Measurements from ENCODE around the gene SCN3B.

Gene SCN3B

GRCh38 chr11:123690485-123690884 lies 36.1 kb upstream of the SCN3B start:
- TF ChIP-seq TAF1 (IDR thresholded peaks at IDR 0.05; ENCODE audit: low read depth, low read length) (no peak), POU2F2 (IDR thresholded peaks at IDR 0.05; ENCODE audit: low read depth, low read length) (no peak), POLR2AphosphoS5 (IDR thresholded peaks at IDR 0.05; ENCODE audit: low read depth, low read length) (no peak), SPI1 (IDR thresholded peaks at IDR 0.05; ENCODE audit: low read depth, low read length) (no peak), POLR2A (IDR thresholded peaks at IDR 0.05; ENCODE audit: low read depth, low read length) (no peak), PAX5 (IDR thresholded peaks at IDR 0.05; ENCODE audit: insufficient read depth, low read length, severe bottlenecking) (no peak)
- FAIRE-seq (no peak), DNase-seq (ENCODE audit: insufficient read length, low spot score) (no peak)

GRCh38 chr11:123684601-123685000 lies 30.2 kb upstream of the SCN3B start:
- DNase-seq (ENCODE audit: insufficient read length, low spot score), result no peak
- FAIRE-seq, result no peak
- no peak for TF ChIP-seq POLR2A (IDR thresholded peaks at IDR 0.05; ENCODE audit: low read depth, low read length)
- no peak for TF ChIP-seq POU2F2 (IDR thresholded peaks at IDR 0.05; ENCODE audit: low read depth, low read length)
- no peak for TF ChIP-seq TAF1 (IDR thresholded peaks at IDR 0.05; ENCODE audit: low read depth, low read length)
- TF ChIP-seq SPI1 (IDR thresholded peaks at IDR 0.05; ENCODE audit: low read depth, low read length), result no peak
- no peak for TF ChIP-seq PAX5 (IDR thresholded peaks at IDR 0.05; ENCODE audit: insufficient read depth, low read length, severe bottlenecking)
- no peak for TF ChIP-seq POLR2AphosphoS5 (IDR thresholded peaks at IDR 0.05; ENCODE audit: low read depth, low read length)

GRCh38 chr11:123683428-123684170 lies 29.2 kb upstream of the SCN3B start:
- TF ChIP-seq TAF1 (IDR thresholded peaks at IDR 0.05; ENCODE audit: low read depth, low read length) (no peak), PAX5 (IDR thresholded peaks at IDR 0.05; ENCODE audit: insufficient read depth, low read length, severe bottlenecking) (no peak), POU2F2 (IDR thresholded peaks at IDR 0.05; ENCODE audit: low read depth, low read length) (no peak), SPI1 (IDR thresholded peaks at IDR 0.05; ENCODE audit: low read depth, low read length) (no peak)
- FAIRE-seq, result no peak
- DNase-seq (ENCODE audit: insufficient read length, low spot score), result no peak

DNA sequence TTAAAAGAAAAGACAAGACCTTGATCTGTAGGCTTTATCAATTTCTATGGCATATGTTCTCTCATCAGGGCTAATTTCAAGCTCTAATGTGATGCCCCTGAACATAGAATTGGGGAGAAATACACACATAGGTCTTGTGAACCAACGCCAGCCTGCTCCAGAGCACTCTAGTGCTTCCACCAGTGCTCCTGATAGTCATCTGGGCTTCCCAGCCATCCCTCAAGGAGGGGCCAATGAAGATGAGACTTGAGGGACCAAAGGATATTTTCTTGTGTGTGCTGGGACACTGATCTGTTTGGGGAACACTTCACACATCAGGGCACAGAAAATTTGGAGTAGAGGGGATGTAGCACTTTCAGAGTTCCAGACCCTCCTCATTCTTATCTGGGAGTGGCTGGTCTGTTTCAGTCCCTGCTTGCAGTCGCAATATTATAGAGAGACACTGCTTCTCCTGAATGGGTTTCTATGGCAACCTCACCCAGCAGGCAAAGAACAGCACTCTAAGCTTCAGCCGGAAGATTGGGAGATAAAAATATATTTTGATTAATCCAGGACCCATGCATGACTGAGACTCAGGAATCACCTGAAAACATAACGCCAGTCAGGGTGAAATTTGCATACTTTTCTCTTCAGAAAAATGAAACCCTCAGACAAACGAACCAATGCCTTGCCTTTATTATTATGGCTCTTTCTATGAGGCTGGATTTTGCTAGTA lies 28.4 kb upstream of the SCN3B start:
- no peak for TF ChIP-seq POLR2A (IDR thresholded peaks at IDR 0.05; ENCODE audit: low read depth, low read length)
- no peak for TF ChIP-seq POU2F2 (IDR thresholded peaks at IDR 0.05; ENCODE audit: low read depth, low read length)
- TF ChIP-seq PAX5 (IDR thresholded peaks at IDR 0.05; ENCODE audit: insufficient read depth, low read length, severe bottlenecking), result no peak
- TF ChIP-seq POLR2AphosphoS5 (IDR thresholded peaks at IDR 0.05; ENCODE audit: low read depth, low read length), result no peak
- no peak for TF ChIP-seq TAF1 (IDR thresholded peaks at IDR 0.05; ENCODE audit: low read depth, low read length)
- TF ChIP-seq SPI1 (IDR thresholded peaks at IDR 0.05; ENCODE audit: low read depth, low read length), result no peak
- no peak for FAIRE-seq
- no peak for DNase-seq (ENCODE audit: insufficient read length, low spot score)

DNA sequence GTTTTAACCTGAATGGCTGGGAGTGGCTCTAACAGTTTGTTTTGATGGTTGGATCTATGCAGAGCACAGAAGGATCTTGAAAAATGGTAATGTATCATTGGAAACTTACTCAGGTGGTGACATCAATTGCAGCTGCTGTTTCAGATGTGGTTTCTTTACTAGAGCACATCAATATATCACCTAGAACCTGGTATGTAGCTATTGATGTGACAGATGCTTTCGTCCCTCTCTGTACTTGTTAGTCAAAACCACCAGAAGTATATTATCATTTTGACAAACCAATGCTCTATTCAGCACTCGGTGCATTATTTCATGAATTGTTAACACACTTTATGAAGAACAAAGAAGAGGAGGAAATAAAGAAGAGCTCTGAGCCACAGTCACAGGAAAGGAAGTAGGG lies 26.6 kb upstream of the SCN3B start:
- FAIRE-seq (no peak), DNase-seq (ENCODE audit: insufficient read length, low spot score) (no peak)
- no peak for TF ChIP-seq TAF1 (IDR thresholded peaks at IDR 0.05; ENCODE audit: low read depth, low read length)
- no peak for TF ChIP-seq POLR2A (IDR thresholded peaks at IDR 0.05; ENCODE audit: low read depth, low read length)
- no peak for TF ChIP-seq POLR2AphosphoS5 (IDR thresholded peaks at IDR 0.05; ENCODE audit: low read depth, low read length)
- TF ChIP-seq PAX5 (IDR thresholded peaks at IDR 0.05; ENCODE audit: insufficient read depth, low read length, severe bottlenecking), result no peak
- no peak for TF ChIP-seq POU2F2 (IDR thresholded peaks at IDR 0.05; ENCODE audit: low read depth, low read length)
- TF ChIP-seq SPI1 (IDR thresholded peaks at IDR 0.05; ENCODE audit: low read depth, low read length), result no peak

GRCh38 chr11:123678246-123678645 lies 23.8 kb upstream of the SCN3B start:
- FAIRE-seq (no peak), DNase-seq (ENCODE audit: insufficient read length, low spot score) (no peak)
- TF ChIP-seq TAF1 (IDR thresholded peaks at IDR 0.05; ENCODE audit: low read depth, low read length), result no peak
- no peak for TF ChIP-seq PAX5 (IDR thresholded peaks at IDR 0.05; ENCODE audit: insufficient read depth, low read length, severe bottlenecking)
- no peak for TF ChIP-seq POLR2AphosphoS5 (IDR thresholded peaks at IDR 0.05; ENCODE audit: low read depth, low read length)
- no peak for TF ChIP-seq SPI1 (IDR thresholded peaks at IDR 0.05; ENCODE audit: low read depth, low read length)
- no peak for TF ChIP-seq POLR2A (IDR thresholded peaks at IDR 0.05; ENCODE audit: low read depth, low read length)
- TF ChIP-seq POU2F2 (IDR thresholded peaks at IDR 0.05; ENCODE audit: low read depth, low read length), result no peak

GRCh38 chr11:123677510-123677909 lies 23.1 kb upstream of the SCN3B start:
- FAIRE-seq, result no peak
- TF ChIP-seq SPI1 (IDR thresholded peaks at IDR 0.05; ENCODE audit: low read depth, low read length) (no peak), PAX5 (IDR thresholded peaks at IDR 0.05; ENCODE audit: insufficient read depth, low read length, severe bottlenecking) (no peak), TAF1 (IDR thresholded peaks at IDR 0.05; ENCODE audit: low read depth, low read length) (no peak), POU2F2 (IDR thresholded peaks at IDR 0.05; ENCODE audit: low read depth, low read length) (no peak), POLR2AphosphoS5 (IDR thresholded peaks at IDR 0.05; ENCODE audit: low read depth, low read length) (no peak), POLR2A (IDR thresholded peaks at IDR 0.05; ENCODE audit: low read depth, low read length) (no peak)
- DNase-seq (ENCODE audit: insufficient read length, low spot score), result no peak

DNA sequence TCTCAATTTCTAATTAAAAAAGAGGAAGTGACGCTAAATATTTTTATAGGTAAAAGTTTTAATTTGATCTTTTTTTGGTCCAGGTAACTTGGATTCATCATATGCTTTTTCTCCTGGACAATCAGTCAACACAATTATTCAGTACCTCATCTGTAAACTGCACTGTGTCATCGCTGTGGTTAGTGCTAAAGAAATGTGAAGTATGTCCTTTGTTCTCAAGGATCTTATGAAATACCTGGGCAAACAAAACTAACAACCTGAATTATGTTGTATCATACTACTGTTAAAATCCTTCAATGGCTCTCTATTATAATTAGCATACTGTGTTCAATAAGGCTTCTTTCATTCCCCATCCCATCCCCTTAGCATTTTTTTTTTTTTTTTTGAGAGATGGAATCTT lies 19.9 kb upstream of the SCN3B start:
- FAIRE-seq (no peak), DNase-seq (ENCODE audit: insufficient read length, low spot score) (no peak)
- TF ChIP-seq PAX5 (IDR thresholded peaks at IDR 0.05; ENCODE audit: insufficient read depth, low read length, severe bottlenecking), result no peak
- no peak for TF ChIP-seq POU2F2 (IDR thresholded peaks at IDR 0.05; ENCODE audit: low read depth, low read length)
- TF ChIP-seq POLR2AphosphoS5 (IDR thresholded peaks at IDR 0.05; ENCODE audit: low read depth, low read length), result no peak

GRCh38 chr11:123672568-123672967 lies 18.1 kb upstream of the SCN3B start:
- TF ChIP-seq POLR2AphosphoS5 (IDR thresholded peaks at IDR 0.05; ENCODE audit: low read depth, low read length) (no peak), SPI1 (IDR thresholded peaks at IDR 0.05; ENCODE audit: low read depth, low read length) (no peak)

DNA sequence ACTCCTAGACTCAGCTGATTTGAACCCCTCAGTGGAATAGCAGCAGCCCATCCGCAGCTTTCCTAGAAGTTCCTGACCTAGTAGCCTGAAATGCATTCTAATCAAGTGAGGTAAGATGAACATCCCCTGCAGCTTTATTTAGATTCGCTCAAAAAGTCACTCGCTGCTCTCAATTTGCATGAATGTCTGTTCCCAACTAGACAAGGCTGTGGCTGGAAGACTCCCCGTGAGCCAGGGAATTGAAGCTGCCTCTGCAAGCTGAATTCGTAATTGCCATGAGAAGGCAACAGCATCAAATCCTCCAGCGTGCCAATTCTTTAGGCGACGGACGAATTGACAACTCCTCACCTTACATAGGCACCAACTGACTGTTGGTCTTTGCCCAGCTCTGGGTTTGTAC lies 17.1 kb upstream of the SCN3B start:
- no peak for TF ChIP-seq SPI1 (IDR thresholded peaks at IDR 0.05; ENCODE audit: low read depth, low read length)
- TF ChIP-seq PAX5 (IDR thresholded peaks at IDR 0.05; ENCODE audit: insufficient read depth, low read length, severe bottlenecking), result no peak
- no peak for TF ChIP-seq TAF1 (IDR thresholded peaks at IDR 0.05; ENCODE audit: low read depth, low read length)
- no peak for TF ChIP-seq POLR2AphosphoS5 (IDR thresholded peaks at IDR 0.05; ENCODE audit: low read depth, low read length)
- no peak for TF ChIP-seq POLR2A (IDR thresholded peaks at IDR 0.05; ENCODE audit: low read depth, low read length)
- no peak for TF ChIP-seq POU2F2 (IDR thresholded peaks at IDR 0.05; ENCODE audit: low read depth, low read length)
- DNase-seq (ENCODE audit: insufficient read length, low spot score) (no peak), FAIRE-seq (no peak)

More at GRCh38 chr11:123672568-123672967, 18.1 kb upstream of the SCN3B start:
- DNase-seq (ENCODE audit: insufficient read length, low spot score), result no peak
- FAIRE-seq, result no peak
